WTC11 (cell line): ENCODE data around the gene PFDN5. TPM values are rescaled to one million over a fixed set of nuclear protein-coding genes. Genes with fewer than 3 reads are reported as not detected.

ENCODE experiments used
- ATAC-seq: fragments of 200-7000 bp; cut with Tn5 transposase; 2 replicates; pipeline ENCODE4 v1.10.0; 2021; ENCODE audit warnings: mild to moderate bottlenecking, moderate library complexity
- CTCF ChIA-PET: fragments of 300-600 bp; sonication (Branson Sonifier 250); formaldehyde crosslinking; loops from one replicate; lab custom pipeline; 2021; ENCODE audit warnings: antibody characterized with exemption; lab: Charles Lee
- POLR2A ChIA-PET: fragments of 350-600 bp; sonication (Branson Sonifier 250); formaldehyde crosslinking; loops from one replicate; lab custom pipeline; 2021; ENCODE audit warnings: antibody characterized with exemption; lab: Charles Lee
- DNase-seq: peaks from one replicate; pipeline ENCODE4 v3.0.0; 2021; ENCODE audit warnings: low spot score
- H3K27ac Mint-ChIP-seq: 2 replicates; pipeline ENCODE4 v1.8.0; 2021; ENCODE audit warnings: mixed read lengths
- H3K27me3 Mint-ChIP-seq: 2 replicates; pipeline ENCODE4 v1.8.0; 2021; ENCODE audit warnings: low read depth, mild to moderate bottlenecking, moderate library complexity, mixed read lengths
- H3K36me3 Mint-ChIP-seq: 2 replicates; pipeline ENCODE4 v1.8.0; 2021; ENCODE audit warnings: mixed read lengths
- H3K4me1 Mint-ChIP-seq: 2 replicates; pipeline ENCODE4 v1.8.0; 2022; ENCODE audit warnings: mixed read lengths
- H3K4me3 Mint-ChIP-seq: 2 replicates; pipeline ENCODE4 v1.8.0; 2021; ENCODE audit warnings: mild to moderate bottlenecking, moderate library complexity, mixed read lengths
- H3K9me3 Mint-ChIP-seq: 2 replicates; pipeline ENCODE4 v1.8.0; 2021; ENCODE audit warnings: mixed read lengths
- ETV6 ChIP-seq: sonication (generic); formaldehyde crosslinking; IDR thresholded peaks from 2 replicates; pipeline ENCODE4 v1.8.1; 2022; ENCODE audit warnings: mild to moderate bottlenecking, missing genetic modification reagents
- FOXK1 ChIP-seq: sonication (generic); formaldehyde crosslinking; IDR thresholded peaks from 2 replicates; pipeline ENCODE4 v1.8.0; 2022; ENCODE audit warnings: mild to moderate bottlenecking, moderate library complexity, missing genetic modification reagents
- GABPB1 ChIP-seq: sonication (generic); formaldehyde crosslinking; IDR thresholded peaks from 2 replicates; pipeline ENCODE4 v1.8.1; 2023; ENCODE audit warnings: mild to moderate bottlenecking, missing genetic modification reagents
- JUN ChIP-seq: sonication (generic); formaldehyde crosslinking; IDR thresholded peaks from 2 replicates; pipeline ENCODE4 v1.8.0; 2023; ENCODE audit warnings: mild to moderate bottlenecking, missing genetic modification reagents
- MYBL2 ChIP-seq: sonication (generic); formaldehyde crosslinking; IDR thresholded peaks from 2 replicates; pipeline ENCODE4 v1.8.1; 2023; ENCODE audit warnings: mild to moderate bottlenecking, moderate library complexity, missing genetic modification reagents
- NFE2L1 ChIP-seq: sonication (generic); formaldehyde crosslinking; IDR thresholded peaks from 2 replicates; pipeline ENCODE4 v1.8.1; 2023; ENCODE audit warnings: missing genetic modification reagents
- NFYB ChIP-seq: sonication (generic); formaldehyde crosslinking; conservative IDR thresholded peaks from 2 replicates; pipeline ENCODE4 v1.8.0; 2022; ENCODE audit warnings: low read depth, missing genetic modification reagents
- SOX15 ChIP-seq: fragments of 250-450 bp; sonication (Bioruptor Pico); IDR thresholded peaks from 2 replicates; pipeline ENCODE4 v1.9.0; 2021; ENCODE audit warnings: mild to moderate bottlenecking
- SP1 ChIP-seq: sonication (generic); formaldehyde crosslinking; conservative IDR thresholded peaks from 2 replicates; pipeline ENCODE4 v1.8.1; 2022; ENCODE audit warnings: missing genetic modification reagents
- ZNF121 ChIP-seq: sonication (generic); formaldehyde crosslinking; IDR thresholded peaks from 2 replicates; pipeline ENCODE4 v1.8.0; 2023; ENCODE audit warnings: missing genetic modification reagents
- total RNA-seq: library from RNA; stranded (reverse); gene quantifications from 3 replicates; pipeline ENCODE4 v1.2.3, GENCODE V29; 2021
- TF ChIP-seq, protein P1 (sequence below): sonication (generic); formaldehyde crosslinking; IDR thresholded peaks from 2 replicates; pipeline ENCODE4 v1.8.1; 2022; ENCODE audit warnings: mild to moderate bottlenecking, moderate library complexity, missing genetic modification reagents
- TF ChIP-seq, protein P2 (sequence below): fragments of 200-600 bp; IDR thresholded peaks from 2 replicates; pipeline ENCODE4 v1.8.0; 2022; ENCODE audit warnings: antibody characterized with exemption
- TF ChIP-seq, protein P3 (sequence below): sonication (generic); formaldehyde crosslinking; IDR thresholded peaks from 2 replicates; pipeline ENCODE4 v1.8.0; 2022; ENCODE audit warnings: mild to moderate bottlenecking, missing genetic modification reagents
- TF ChIP-seq, protein P4 (sequence below): sonication (generic); formaldehyde crosslinking; IDR thresholded peaks from 2 replicates; pipeline ENCODE4 v1.8.0; 2023; ENCODE audit warnings: missing genetic modification reagents, mild to moderate bottlenecking, borderline replicate concordance
- TF ChIP-seq, protein P5 (sequence below): sonication (generic); formaldehyde crosslinking; IDR thresholded peaks from 2 replicates; pipeline ENCODE4 v1.8.1; 2022; ENCODE audit warnings: low read depth, mild to moderate bottlenecking, moderate library complexity, missing genetic modification reagents, borderline replicate concordance
- TF ChIP-seq, protein P6 (sequence below): sonication (generic); formaldehyde crosslinking; IDR thresholded peaks from 2 replicates; pipeline ENCODE4 v1.8.0; 2022; ENCODE audit warnings: mild to moderate bottlenecking, missing genetic modification reagents
- TF ChIP-seq, protein P7 (sequence below): sonication (generic); formaldehyde crosslinking; IDR thresholded peaks from 2 replicates; pipeline ENCODE4 v1.8.1; 2023; ENCODE audit warnings: mild to moderate bottlenecking, missing genetic modification reagents, borderline replicate concordance
- TF ChIP-seq, protein P8 (sequence below): sonication (generic); formaldehyde crosslinking; IDR thresholded peaks from 2 replicates; pipeline ENCODE4 v1.8.0; 2022; ENCODE audit warnings: mild to moderate bottlenecking, missing genetic modification reagents
- TF ChIP-seq, protein P9 (sequence below): sonication (generic); formaldehyde crosslinking; IDR thresholded peaks from 2 replicates; pipeline ENCODE4 v1.8.0; 2022; ENCODE audit warnings: mild to moderate bottlenecking, missing genetic modification reagents

PFDN5 gene
- total RNA-seq, 1 experiment from 2014 or later: 263 TPM

DNA sequence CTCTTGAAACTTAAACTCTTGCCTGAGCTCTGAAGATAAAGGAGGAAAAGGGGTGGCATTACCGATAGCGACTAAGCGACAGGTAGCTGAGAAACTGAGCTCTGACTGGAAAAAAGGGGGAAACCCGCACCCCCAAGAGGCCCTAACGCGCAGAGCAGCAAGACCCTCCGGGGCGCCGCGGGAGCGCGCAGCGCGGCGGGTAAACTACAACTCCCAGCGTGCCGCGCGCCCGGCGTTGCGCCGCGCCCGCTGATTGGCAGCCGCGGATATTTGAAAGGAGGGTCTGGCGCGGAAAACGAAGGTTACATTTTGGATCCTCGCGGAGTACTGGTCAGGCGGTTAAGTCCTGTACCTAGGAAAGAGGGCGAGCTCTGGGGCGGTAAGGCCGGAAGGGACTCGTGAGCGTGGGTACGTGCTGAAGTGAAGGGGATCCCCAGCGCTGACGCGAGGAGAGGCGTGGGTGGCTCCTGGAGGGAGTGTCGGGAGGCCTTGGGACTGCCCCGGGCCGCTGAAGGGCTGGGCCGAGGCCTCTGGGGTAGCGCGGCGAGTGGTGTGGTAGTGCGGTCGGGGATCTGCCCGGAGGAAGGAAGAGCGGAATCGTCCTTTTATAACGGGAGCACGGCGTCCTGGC, 27.2 kb upstream of the PFDN5 start, which contains the start of gene ESPL1:
TSS of gene ESPL1 (plus strand) at position 301 of the 631 bp plus-strand sequence. CDS start 468 bp downstream, outside the sequence.
- H3K4me3 Mint-ChIP-seq: peak within 1 kb of the TSS; percentile 100
- peak within 1 kb of the TSS; percentile 86 for H3K27ac Mint-ChIP-seq
- CTCF ChIA-PET: interaction anchor here (0.5 to 11.3 kb wide), 35 partner anchors 10 to 214 kb away, joined by 3 to 333 read pairs (median 6); partner anchors contain the start of genes AAAS, CSAD, ITGB7 and MYG1
- ATAC-seq (peak; percentile 88), DNase-seq (peak; percentile 89)
- no peaks in the 10 kb centered on the region for H3K9me3 Mint-ChIP-seq
- H3K27me3 Mint-ChIP-seq: no peaks in the 10 kb centered on the region; the same call in 1 of the 2 replicates
- peaks cover 22% of the 10 kb centered on the region for H3K36me3 Mint-ChIP-seq
- POLR2A ChIA-PET: interaction anchor here (0.8 to 3.5 kb wide), 7 partner anchors 17 to 214 kb away, joined by 3 to 13 read pairs (median 4); partner anchors contain the start of genes MYG1 and PFDN5
- peaks cover 29% of the 10 kb centered on the region for H3K4me1 Mint-ChIP-seq
- TF ChIP-seq, protein P1, sequence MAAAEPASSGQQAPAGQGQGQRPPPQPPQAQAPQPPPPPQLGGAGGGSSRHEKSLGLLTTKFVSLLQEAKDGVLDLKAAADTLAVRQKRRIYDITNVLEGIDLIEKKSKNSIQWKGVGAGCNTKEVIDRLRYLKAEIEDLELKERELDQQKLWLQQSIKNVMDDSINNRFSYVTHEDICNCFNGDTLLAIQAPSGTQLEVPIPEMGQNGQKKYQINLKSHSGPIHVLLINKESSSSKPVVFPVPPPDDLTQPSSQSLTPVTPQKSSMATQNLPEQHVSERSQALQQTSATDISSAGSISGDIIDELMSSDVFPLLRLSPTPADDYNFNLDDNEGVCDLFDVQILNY: peak; percentile 77; the same call in 1 of the 2 replicates
- TF ChIP-seq, protein P2, sequence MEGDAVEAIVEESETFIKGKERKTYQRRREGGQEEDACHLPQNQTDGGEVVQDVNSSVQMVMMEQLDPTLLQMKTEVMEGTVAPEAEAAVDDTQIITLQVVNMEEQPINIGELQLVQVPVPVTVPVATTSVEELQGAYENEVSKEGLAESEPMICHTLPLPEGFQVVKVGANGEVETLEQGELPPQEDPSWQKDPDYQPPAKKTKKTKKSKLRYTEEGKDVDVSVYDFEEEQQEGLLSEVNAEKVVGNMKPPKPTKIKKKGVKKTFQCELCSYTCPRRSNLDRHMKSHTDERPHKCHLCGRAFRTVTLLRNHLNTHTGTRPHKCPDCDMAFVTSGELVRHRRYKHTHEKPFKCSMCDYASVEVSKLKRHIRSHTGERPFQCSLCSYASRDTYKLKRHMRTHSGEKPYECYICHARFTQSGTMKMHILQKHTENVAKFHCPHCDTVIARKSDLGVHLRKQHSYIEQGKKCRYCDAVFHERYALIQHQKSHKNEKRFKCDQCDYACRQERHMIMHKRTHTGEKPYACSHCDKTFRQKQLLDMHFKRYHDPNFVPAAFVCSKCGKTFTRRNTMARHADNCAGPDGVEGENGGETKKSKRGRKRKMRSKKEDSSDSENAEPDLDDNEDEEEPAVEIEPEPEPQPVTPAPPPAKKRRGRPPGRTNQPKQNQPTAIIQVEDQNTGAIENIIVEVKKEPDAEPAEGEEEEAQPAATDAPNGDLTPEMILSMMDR: peak; percentile 26; the same call in 1 of the 2 replicates
- TF ChIP-seq, protein P3, sequence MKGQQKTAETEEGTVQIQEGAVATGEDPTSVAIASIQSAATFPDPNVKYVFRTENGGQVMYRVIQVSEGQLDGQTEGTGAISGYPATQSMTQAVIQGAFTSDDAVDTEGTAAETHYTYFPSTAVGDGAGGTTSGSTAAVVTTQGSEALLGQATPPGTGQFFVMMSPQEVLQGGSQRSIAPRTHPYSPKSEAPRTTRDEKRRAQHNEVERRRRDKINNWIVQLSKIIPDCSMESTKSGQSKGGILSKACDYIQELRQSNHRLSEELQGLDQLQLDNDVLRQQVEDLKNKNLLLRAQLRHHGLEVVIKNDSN (CRISPR knock-in tag): peak; percentile 47; the same call in 1 of the 2 replicates
- TF ChIP-seq, protein P4, sequence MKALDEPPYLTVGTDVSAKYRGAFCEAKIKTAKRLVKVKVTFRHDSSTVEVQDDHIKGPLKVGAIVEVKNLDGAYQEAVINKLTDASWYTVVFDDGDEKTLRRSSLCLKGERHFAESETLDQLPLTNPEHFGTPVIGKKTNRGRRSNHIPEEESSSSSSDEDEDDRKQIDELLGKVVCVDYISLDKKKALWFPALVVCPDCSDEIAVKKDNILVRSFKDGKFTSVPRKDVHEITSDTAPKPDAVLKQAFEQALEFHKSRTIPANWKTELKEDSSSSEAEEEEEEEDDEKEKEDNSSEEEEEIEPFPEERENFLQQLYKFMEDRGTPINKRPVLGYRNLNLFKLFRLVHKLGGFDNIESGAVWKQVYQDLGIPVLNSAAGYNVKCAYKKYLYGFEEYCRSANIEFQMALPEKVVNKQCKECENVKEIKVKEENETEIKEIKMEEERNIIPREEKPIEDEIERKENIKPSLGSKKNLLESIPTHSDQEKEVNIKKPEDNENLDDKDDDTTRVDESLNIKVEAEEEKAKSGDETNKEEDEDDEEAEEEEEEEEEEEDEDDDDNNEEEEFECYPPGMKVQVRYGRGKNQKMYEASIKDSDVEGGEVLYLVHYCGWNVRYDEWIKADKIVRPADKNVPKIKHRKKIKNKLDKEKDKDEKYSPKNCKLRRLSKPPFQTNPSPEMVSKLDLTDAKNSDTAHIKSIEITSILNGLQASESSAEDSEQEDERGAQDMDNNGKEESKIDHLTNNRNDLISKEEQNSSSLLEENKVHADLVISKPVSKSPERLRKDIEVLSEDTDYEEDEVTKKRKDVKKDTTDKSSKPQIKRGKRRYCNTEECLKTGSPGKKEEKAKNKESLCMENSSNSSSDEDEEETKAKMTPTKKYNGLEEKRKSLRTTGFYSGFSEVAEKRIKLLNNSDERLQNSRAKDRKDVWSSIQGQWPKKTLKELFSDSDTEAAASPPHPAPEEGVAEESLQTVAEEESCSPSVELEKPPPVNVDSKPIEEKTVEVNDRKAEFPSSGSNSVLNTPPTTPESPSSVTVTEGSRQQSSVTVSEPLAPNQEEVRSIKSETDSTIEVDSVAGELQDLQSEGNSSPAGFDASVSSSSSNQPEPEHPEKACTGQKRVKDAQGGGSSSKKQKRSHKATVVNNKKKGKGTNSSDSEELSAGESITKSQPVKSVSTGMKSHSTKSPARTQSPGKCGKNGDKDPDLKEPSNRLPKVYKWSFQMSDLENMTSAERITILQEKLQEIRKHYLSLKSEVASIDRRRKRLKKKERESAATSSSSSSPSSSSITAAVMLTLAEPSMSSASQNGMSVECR (CRISPR knock-in tag): peak; percentile 88; the same call in 1 of the 2 replicates
- TF ChIP-seq, protein P5, sequence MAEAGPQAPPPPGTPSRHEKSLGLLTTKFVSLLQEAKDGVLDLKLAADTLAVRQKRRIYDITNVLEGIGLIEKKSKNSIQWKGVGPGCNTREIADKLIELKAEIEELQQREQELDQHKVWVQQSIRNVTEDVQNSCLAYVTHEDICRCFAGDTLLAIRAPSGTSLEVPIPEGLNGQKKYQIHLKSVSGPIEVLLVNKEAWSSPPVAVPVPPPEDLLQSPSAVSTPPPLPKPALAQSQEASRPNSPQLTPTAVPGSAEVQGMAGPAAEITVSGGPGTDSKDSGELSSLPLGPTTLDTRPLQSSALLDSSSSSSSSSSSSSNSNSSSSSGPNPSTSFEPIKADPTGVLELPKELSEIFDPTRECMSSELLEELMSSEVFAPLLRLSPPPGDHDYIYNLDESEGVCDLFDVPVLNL: peak; percentile 91
- TF ChIP-seq ETV6 (CRISPR knock-in tag) (0 out of 2 replicates have a peak, but pooled peaks have one; percentile 44), FOXK1 (0 out of 2 replicates have a peak, but pooled peaks have one; percentile 56), ZNF121 (CRISPR knock-in tag) (peak; percentile 88; the same call in 1 of the 2 replicates), MYBL2 (CRISPR knock-in tag) (peak; percentile 98), NFYB (CRISPR knock-in tag) (peak; percentile 79), JUN (CRISPR knock-in tag) (no peak), GABPB1 (CRISPR knock-in tag) (0 out of 2 replicates have a peak, but pooled peaks have one; percentile 27), SOX15 (CRISPR knock-in tag) (no peak), NFE2L1 (CRISPR knock-in tag) (peak; percentile 58; the same call in 1 of the 2 replicates), SP1 (CRISPR knock-in tag) (0 out of 2 replicates have a peak, but pooled peaks have one; percentile 33)
- TF ChIP-seq, protein P6, sequence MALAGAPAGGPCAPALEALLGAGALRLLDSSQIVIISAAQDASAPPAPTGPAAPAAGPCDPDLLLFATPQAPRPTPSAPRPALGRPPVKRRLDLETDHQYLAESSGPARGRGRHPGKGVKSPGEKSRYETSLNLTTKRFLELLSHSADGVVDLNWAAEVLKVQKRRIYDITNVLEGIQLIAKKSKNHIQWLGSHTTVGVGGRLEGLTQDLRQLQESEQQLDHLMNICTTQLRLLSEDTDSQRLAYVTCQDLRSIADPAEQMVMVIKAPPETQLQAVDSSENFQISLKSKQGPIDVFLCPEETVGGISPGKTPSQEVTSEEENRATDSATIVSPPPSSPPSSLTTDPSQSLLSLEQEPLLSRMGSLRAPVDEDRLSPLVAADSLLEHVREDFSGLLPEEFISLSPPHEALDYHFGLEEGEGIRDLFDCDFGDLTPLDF (CRISPR knock-in tag): no peak
- TF ChIP-seq, protein P7, sequence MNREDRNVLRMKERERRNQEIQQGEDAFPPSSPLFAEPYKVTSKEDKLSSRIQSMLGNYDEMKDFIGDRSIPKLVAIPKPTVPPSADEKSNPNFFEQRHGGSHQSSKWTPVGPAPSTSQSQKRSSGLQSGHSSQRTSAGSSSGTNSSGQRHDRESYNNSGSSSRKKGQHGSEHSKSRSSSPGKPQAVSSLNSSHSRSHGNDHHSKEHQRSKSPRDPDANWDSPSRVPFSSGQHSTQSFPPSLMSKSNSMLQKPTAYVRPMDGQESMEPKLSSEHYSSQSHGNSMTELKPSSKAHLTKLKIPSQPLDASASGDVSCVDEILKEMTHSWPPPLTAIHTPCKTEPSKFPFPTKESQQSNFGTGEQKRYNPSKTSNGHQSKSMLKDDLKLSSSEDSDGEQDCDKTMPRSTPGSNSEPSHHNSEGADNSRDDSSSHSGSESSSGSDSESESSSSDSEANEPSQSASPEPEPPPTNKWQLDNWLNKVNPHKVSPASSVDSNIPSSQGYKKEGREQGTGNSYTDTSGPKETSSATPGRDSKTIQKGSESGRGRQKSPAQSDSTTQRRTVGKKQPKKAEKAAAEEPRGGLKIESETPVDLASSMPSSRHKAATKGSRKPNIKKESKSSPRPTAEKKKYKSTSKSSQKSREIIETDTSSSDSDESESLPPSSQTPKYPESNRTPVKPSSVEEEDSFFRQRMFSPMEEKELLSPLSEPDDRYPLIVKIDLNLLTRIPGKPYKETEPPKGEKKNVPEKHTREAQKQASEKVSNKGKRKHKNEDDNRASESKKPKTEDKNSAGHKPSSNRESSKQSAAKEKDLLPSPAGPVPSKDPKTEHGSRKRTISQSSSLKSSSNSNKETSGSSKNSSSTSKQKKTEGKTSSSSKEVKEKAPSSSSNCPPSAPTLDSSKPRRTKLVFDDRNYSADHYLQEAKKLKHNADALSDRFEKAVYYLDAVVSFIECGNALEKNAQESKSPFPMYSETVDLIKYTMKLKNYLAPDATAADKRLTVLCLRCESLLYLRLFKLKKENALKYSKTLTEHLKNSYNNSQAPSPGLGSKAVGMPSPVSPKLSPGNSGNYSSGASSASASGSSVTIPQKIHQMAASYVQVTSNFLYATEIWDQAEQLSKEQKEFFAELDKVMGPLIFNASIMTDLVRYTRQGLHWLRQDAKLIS (CRISPR knock-in tag): no peak
- TF ChIP-seq, protein P8, sequence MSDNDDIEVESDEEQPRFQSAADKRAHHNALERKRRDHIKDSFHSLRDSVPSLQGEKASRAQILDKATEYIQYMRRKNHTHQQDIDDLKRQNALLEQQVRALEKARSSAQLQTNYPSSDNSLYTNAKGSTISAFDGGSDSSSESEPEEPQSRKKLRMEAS (CRISPR knock-in tag): peak; percentile 84
- TF ChIP-seq, protein P9, sequence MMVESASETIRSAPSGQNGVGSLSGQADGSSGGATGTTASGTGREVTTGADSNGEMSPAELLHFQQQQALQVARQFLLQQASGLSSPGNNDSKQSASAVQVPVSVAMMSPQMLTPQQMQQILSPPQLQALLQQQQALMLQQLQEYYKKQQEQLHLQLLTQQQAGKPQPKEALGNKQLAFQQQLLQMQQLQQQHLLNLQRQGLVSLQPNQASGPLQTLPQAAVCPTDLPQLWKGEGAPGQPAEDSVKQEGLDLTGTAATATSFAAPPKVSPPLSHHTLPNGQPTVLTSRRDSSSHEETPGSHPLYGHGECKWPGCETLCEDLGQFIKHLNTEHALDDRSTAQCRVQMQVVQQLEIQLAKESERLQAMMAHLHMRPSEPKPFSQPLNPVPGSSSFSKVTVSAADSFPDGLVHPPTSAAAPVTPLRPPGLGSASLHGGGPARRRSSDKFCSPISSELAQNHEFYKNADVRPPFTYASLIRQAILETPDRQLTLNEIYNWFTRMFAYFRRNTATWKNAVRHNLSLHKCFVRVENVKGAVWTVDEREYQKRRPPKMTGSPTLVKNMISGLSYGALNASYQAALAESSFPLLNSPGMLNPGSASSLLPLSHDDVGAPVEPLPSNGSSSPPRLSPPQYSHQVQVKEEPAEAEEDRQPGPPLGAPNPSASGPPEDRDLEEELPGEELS: 0 out of 2 replicates have a peak, but pooled peaks have one; percentile 17
